Measurements from ENCODE around the gene ATOH1. TPM values are rescaled to one million over a fixed set of nuclear protein-coding genes. Genes with fewer than 3 reads are reported as not detected.

ATOH1 gene
- total RNA-seq, 1 donor from 2014 or later, result not detected

GRCh38 chr4:93852680-93853079, 24.1 kb downstream of the ATOH1 start:
- Histone ChIP-seq H3K36me3 (ENCODE audit: insufficient read depth, low read length) (no peaks in the 10 kb centered on the region), H4K20me1 (ENCODE audit: insufficient read depth, low read length) (no peaks in the 10 kb centered on the region), H3K9ac (ENCODE audit: low read length) (no peak overlapping the region), H3K27me3 (ENCODE audit: insufficient read depth, low read length) (no peaks in the 10 kb centered on the region), H3K4me2 (ENCODE audit: low read length) (no peak overlapping the region), H3K27ac (ENCODE audit: low read depth, low read length) (no peak overlapping the region), H3K79me2 (ENCODE audit: insufficient read depth, low read length) (no peaks in the 10 kb centered on the region), H3K9me3 (ENCODE audit: insufficient read depth, low read depth, low read length) (no peaks in the 10 kb centered on the region), H3K4me3 (ENCODE audit: insufficient read depth, low read depth, low read length) (no peak overlapping the region), H2AFZ (ENCODE audit: low read depth, low read length) (no peak overlapping the region), H3K4me1 (ENCODE audit: insufficient read depth, low read length) (no peaks in the 10 kb centered on the region)
- H3K4me3 Mint-ChIP-seq (ENCODE audit: unreplicated experiment), result no peak overlapping the region
- no peak overlapping the region for H3K27ac Mint-ChIP-seq (ENCODE audit: unreplicated experiment)
- H3K27me3 Mint-ChIP-seq (ENCODE audit: low read depth, unreplicated experiment), result peaks cover 13% of the 10 kb centered on the region
- FAIRE-seq (no peak), DNase-seq (ENCODE audit: low read depth) (no peak)
- H3K9me3 Mint-ChIP-seq (ENCODE audit: unreplicated experiment), result peaks cover 2% of the 10 kb centered on the region
- no peaks in the 10 kb centered on the region for H3K4me1 Mint-ChIP-seq (ENCODE audit: low read depth, unreplicated experiment)
- no peaks in the 10 kb centered on the region for H3K36me3 Mint-ChIP-seq (ENCODE audit: low read depth, unreplicated experiment)
- no peak for TF ChIP-seq EZH2 (IDR thresholded peaks at IDR 0.05; ENCODE audit: insufficient read depth, low read length)
- no peak for TF ChIP-seq CTCF (IDR thresholded peaks at IDR 0.05; ENCODE audit: insufficient read depth, low read depth, low read length)

- no peaks in the 10 kb centered on the region for H3K4me1 ChIP-seq (ENCODE audit: insufficient read depth, low read length)
- H3K4me3 ChIP-seq (ENCODE audit: insufficient read depth, low read depth, low read length), result no peak overlapping the region
- H3K27ac ChIP-seq (ENCODE audit: low read depth, low read length), result no peak overlapping the region
- no peak overlapping the region for H3K4me3 Mint-ChIP-seq (ENCODE audit: unreplicated experiment)
- H4K20me1 ChIP-seq (ENCODE audit: insufficient read depth, low read length), result no peaks in the 10 kb centered on the region
- no peaks in the 10 kb centered on the region for H3K79me2 ChIP-seq (ENCODE audit: insufficient read depth, low read length)
- H3K27me3 ChIP-seq (ENCODE audit: insufficient read depth, low read length), result no peaks in the 10 kb centered on the region
- no peak for TF ChIP-seq CTCF (IDR thresholded peaks at IDR 0.05; ENCODE audit: insufficient read depth, low read depth, low read length)
- no peak for TF ChIP-seq EZH2 (IDR thresholded peaks at IDR 0.05; ENCODE audit: insufficient read depth, low read length)
- no peaks in the 10 kb centered on the region for H3K36me3 ChIP-seq (ENCODE audit: insufficient read depth, low read length)
- no peak for DNase-seq (ENCODE audit: low read depth)
- H3K4me2 ChIP-seq (ENCODE audit: low read length), result no peak overlapping the region
- H2AFZ ChIP-seq (ENCODE audit: low read depth, low read length), result no peak overlapping the region
- H3K27me3 Mint-ChIP-seq (ENCODE audit: low read depth, unreplicated experiment), result peaks cover 19% of the 10 kb centered on the region
- FAIRE-seq, result no peak
- no peaks in the 10 kb centered on the region for H3K4me1 Mint-ChIP-seq (ENCODE audit: low read depth, unreplicated experiment)
- no peak overlapping the region for H3K27ac Mint-ChIP-seq (ENCODE audit: unreplicated experiment)
- H3K9ac ChIP-seq (ENCODE audit: low read length), result no peak overlapping the region
- peaks cover 2% of the 10 kb centered on the region for H3K9me3 Mint-ChIP-seq (ENCODE audit: unreplicated experiment)
- H3K9me3 ChIP-seq (ENCODE audit: insufficient read depth, low read depth, low read length), result no peaks in the 10 kb centered on the region
- H3K36me3 Mint-ChIP-seq (ENCODE audit: low read depth, unreplicated experiment), result no peaks in the 10 kb centered on the region
These were observed 27.4 kb downstream of the ATOH1 start for GRCh38 chr4:93855926-93856325.

- no peaks in the 10 kb centered on the region for H4K20me1 ChIP-seq (ENCODE audit: insufficient read depth, low read length)
- H3K4me1 ChIP-seq (ENCODE audit: insufficient read depth, low read length), result no peaks in the 10 kb centered on the region
- H3K4me2 ChIP-seq (ENCODE audit: low read length), result no peak overlapping the region
- no peaks in the 10 kb centered on the region for H3K9me3 ChIP-seq (ENCODE audit: insufficient read depth, low read depth, low read length)
- TF ChIP-seq EZH2 (IDR thresholded peaks at IDR 0.05; ENCODE audit: insufficient read depth, low read length) (no peak), CTCF (IDR thresholded peaks at IDR 0.05; ENCODE audit: insufficient read depth, low read depth, low read length) (no peak)
- FAIRE-seq (no peak), DNase-seq (ENCODE audit: low read depth) (no peak)
- no peak overlapping the region for H3K9ac ChIP-seq (ENCODE audit: low read length)
- H3K27ac Mint-ChIP-seq (ENCODE audit: unreplicated experiment), result no peak overlapping the region
- no peaks in the 10 kb centered on the region for H3K27me3 Mint-ChIP-seq (ENCODE audit: low read depth, unreplicated experiment)
- no peaks in the 10 kb centered on the region for H3K27me3 ChIP-seq (ENCODE audit: insufficient read depth, low read length)
- H3K4me1 Mint-ChIP-seq (ENCODE audit: low read depth, unreplicated experiment), result no peaks in the 10 kb centered on the region
- H3K79me2 ChIP-seq (ENCODE audit: insufficient read depth, low read length), result no peaks in the 10 kb centered on the region
- H3K27ac ChIP-seq (ENCODE audit: low read depth, low read length), result no peak overlapping the region
- H3K4me3 Mint-ChIP-seq (ENCODE audit: unreplicated experiment), result no peak overlapping the region
- H3K36me3 Mint-ChIP-seq (ENCODE audit: low read depth, unreplicated experiment), result no peaks in the 10 kb centered on the region
- no peaks in the 10 kb centered on the region for H3K36me3 ChIP-seq (ENCODE audit: insufficient read depth, low read length)
- no peak overlapping the region for H2AFZ ChIP-seq (ENCODE audit: low read depth, low read length)
- no peak overlapping the region for H3K4me3 ChIP-seq (ENCODE audit: insufficient read depth, low read depth, low read length)
- no peaks in the 10 kb centered on the region for H3K9me3 Mint-ChIP-seq (ENCODE audit: unreplicated experiment)
These were observed 37.1 kb downstream of the ATOH1 start for GRCh38 chr4:93865650-93866049.
